Measurements from ENCODE around the gene ADGRB2. TPM values are rescaled to one million over a fixed set of nuclear protein-coding genes. Genes with fewer than 3 reads are reported as not detected.

The ADGRB2 gene
- total and polyA plus RNA-seq, 2 of the 4 experiments (the other 2 are of a cell fraction) = 2.2 to 11.9 TPM

DNA sequence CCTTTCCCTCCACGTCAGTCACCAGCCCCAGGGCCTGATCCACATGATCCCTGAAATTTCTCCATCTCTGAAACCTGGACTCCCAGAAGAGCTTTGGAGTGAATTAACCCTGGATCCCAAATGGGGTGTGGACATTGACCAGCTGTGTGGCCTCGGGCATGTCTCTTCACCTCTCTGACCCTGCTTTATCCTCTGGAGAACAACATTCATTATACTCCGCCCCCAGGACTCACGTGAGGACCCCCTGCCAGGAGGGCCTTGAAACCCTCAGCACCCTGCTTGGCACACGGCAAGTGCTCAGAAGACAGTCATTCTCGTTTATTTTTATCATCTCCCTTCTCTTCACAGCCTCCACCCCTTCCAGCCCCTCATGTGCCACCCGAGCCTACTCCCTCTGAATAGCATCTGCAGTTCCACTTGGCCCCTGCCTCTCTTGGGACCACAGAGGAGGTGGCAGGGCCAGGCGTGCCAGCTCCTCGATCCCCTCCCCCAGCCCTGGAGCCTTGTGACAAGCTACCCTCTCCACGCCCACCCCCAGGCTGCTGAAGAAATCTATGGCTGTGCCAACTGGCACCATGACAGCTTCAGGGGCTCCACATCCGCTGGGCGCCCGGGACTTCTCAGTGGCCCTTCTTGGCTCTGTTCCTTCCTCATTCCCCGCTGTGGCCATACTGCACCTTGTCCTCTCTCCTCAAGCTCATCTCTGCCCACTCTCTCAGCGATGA lies 18.0 kb downstream of the ADGRB2 start:
- no peak overlapping the region for H3K56ac ChIP-seq (ENCODE audit: extremely low read depth, insufficient read depth, low read length)
- DNase-seq (no peak), ATAC-seq (ENCODE audit: low read depth) (no peak)
- H2BK20ac ChIP-seq (ENCODE audit: low read depth, low read length) = no peak overlapping the region
- in situ Hi-C loops (cut with MboI; ENCODE audit: low sequenced_read_pairs) (loop anchor here (10.0 kb wide), 1 partner anchor 81 kb away; no protein-coding TSS in a partner anchor), dilution Hi-C loops (cut with HindIII; ENCODE audit: low sequenced_read_pairs, unreplicated experiment) (no loop called here), intact Hi-C loops (cut with micrococcal nuclease) (loop anchor here (1.0 to 5.0 kb wide), 3 partner anchors 44 to 184 kb away; partner anchors contain the start of gene COL16A1)
- H4K20me1 ChIP-seq (ENCODE audit: insufficient read depth, low read length) = peaks cover 29% of the 10 kb centered on the region
- POLR2A ChIA-PET (ENCODE audit: unreplicated experiment) = interaction anchor here (0.8 kb wide), 1 partner anchor 42 kb away, joined by 3 read pairs; the partner anchor contains the start of gene COL16A1
- peaks cover 0 to 3% of the 10 kb centered on the region in 2 experiments; a peak in 1 of 4 replicates for H3K79me1 ChIP-seq (ENCODE audit: low read depth in 1 of 2, low read length in 2 of 2)
- no peak overlapping the region for H2BK120ac ChIP-seq (ENCODE audit: low read depth, low read length)
- H2BK5ac ChIP-seq (ENCODE audit: low read depth, low read length, poor library complexity, severe bottlenecking) = no peak overlapping the region
- H3K27me3 ChIP-seq (ENCODE audit: control insufficient read depth, insufficient read depth, low read length) = no peaks in the 10 kb centered on the region
- 38% methylated on average over 8 of the region's 15 CpGs; no CpG with 5 or more reads in 1 of the 2 experiments for WGBS, 2 experiments (ENCODE audit: extremely low coverage in 2 of 2, insufficient read length in 1 of 2)
- H4K5ac ChIP-seq (ENCODE audit: low read depth, low read length) = no peak overlapping the region
- peak overlapping the region; percentile 47 for H2AFZ ChIP-seq (replicated peaks; ENCODE audit: low read length, poor library complexity)
- H2AK5ac ChIP-seq (ENCODE audit: low read depth, low read length) = no peak overlapping the region
- no peak overlapping the region for H3K9ac ChIP-seq (ENCODE audit: low read depth, low read length)
- no peak overlapping the region for H3K4ac ChIP-seq (ENCODE audit: low read depth, low read length)
- no peak overlapping the region for H3K27ac ChIP-seq (ENCODE audit: insufficient read depth, low read length)
- H4K8ac ChIP-seq (ENCODE audit: low read depth in 2 of 2, low read length in 2 of 2) = no peak overlapping the region
- no peak overlapping the region for H3K4me2 ChIP-seq (ENCODE audit: low read depth, low read length)
- BruUV-seq (replicated peaks) = no TSS peak
- H4K91ac ChIP-seq (ENCODE audit: insufficient read depth, low read depth, low read length) = no peak overlapping the region
- TF ChIP-seq RAD21 (IDR thresholded peaks at IDR 0.05; ENCODE audit: low read length) = no peak
- TF ChIP-seq SMC3 (IDR thresholded peaks at IDR 0.05; ENCODE audit: low read depth, low read length) = no peak
- no peak for TF ChIP-seq USF2 (IDR thresholded peaks at IDR 0.05; ENCODE audit: low read depth, low read length)
- no peak for TF ChIP-seq BHLHE40 (IDR thresholded peaks at IDR 0.05; ENCODE audit: low read depth, low read length)
- no peak for TF ChIP-seq CEBPB (IDR thresholded peaks at IDR 0.05; ENCODE audit: low read depth, low read length)
- no peak for TF ChIP-seq MAFK (IDR thresholded peaks at IDR 0.05; ENCODE audit: low read depth, low read length)
- TF ChIP-seq CHD1 (IDR thresholded peaks at IDR 0.05; ENCODE audit: low read depth, low read length) = no peak
- CTCF ChIA-PET = interaction anchor here (0.8 to 1.7 kb wide), 11 partner anchors 9 to 316 kb away, joined by 3 to 9 read pairs (median 4); partner anchors contain the start of genes COL16A1 and PEF1
- H3K9me1 ChIP-seq (ENCODE audit: insufficient read depth, low read length) = peaks cover 5% of the 10 kb centered on the region; the same call in 1 of the 2 replicates
- H3K9me3 ChIP-seq (ENCODE audit: control insufficient read depth, insufficient read depth, low read length) = no peaks in the 10 kb centered on the region
- no peak overlapping the region for H3K23ac ChIP-seq (ENCODE audit: low read depth, low read length)
- H2BK15ac ChIP-seq (ENCODE audit: low read depth, low read length) = no peak overlapping the region
- peak overlapping the region; percentile 87 for H2AK9ac ChIP-seq (replicated peaks; ENCODE audit: low read depth, low read length, poor library complexity)
- H3K14ac ChIP-seq (replicated peaks; ENCODE audit: low read depth, low read length) = no peak overlapping the region
- H3K4me1 ChIP-seq (ENCODE audit: control insufficient read depth, insufficient read depth, low read length) = peaks cover 21% of the 10 kb centered on the region
- H3K4me3 ChIP-seq (ENCODE audit: insufficient read depth, low read depth, low read length) = no peak overlapping the region
- H3K18ac ChIP-seq (ENCODE audit: low read depth, low read length) = no peak overlapping the region
- H3K36me3 ChIP-seq (ENCODE audit: control insufficient read depth, insufficient read depth, low read length) = no peaks in the 10 kb centered on the region

All from IMR-90 (cell line).